Stimulated activated CD4-positive, alpha-beta T cell treated with anti-CD3 and anti-CD28 coated beads, Interleukin-2, amount 100 ng/mL, for 24 hours (primary cell): Measurements from ENCODE around the gene WDFY2.
"Not testable (repeated sequence)": the region's sequence is repeated elsewhere in the genome, so short reads cannot be mapped to it uniquely, and the experiment has no call there.

Experiments
- DNase-seq, 2 donors: peaks; one replicate each; pipeline ENCODE4 v3.0.0-alpha.2; 2020

Gene WDFY2

DNA sequence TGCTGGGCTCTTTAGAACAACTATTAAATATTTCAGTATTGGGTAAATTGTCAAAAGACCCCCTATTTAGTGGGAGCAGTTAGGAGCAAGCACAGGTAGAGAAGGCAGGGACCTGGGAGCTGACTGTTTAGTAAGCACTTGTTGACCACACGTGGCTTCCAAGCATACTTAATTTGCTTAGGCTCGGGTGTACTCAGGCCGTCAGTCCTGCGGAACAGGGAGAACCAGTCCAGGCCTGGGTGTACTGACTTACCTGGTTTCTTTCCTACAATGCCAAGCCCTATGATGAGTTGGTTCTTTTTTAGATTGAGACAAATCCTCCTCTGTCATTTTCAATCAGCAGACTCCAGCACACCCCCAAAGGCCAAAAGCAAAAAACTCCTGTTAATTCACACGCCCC is 90.0 kb downstream of the WDFY2 start:
- DNase-seq = no peak

GRCh38 chr13:51675385-51675784 is 91.1 kb downstream of the WDFY2 start:
- DNase-seq = no peak

- DNase-seq = no peak
Measured at GRCh38 chr13:51675877-51676276, 91.6 kb downstream of the WDFY2 start.

DNA sequence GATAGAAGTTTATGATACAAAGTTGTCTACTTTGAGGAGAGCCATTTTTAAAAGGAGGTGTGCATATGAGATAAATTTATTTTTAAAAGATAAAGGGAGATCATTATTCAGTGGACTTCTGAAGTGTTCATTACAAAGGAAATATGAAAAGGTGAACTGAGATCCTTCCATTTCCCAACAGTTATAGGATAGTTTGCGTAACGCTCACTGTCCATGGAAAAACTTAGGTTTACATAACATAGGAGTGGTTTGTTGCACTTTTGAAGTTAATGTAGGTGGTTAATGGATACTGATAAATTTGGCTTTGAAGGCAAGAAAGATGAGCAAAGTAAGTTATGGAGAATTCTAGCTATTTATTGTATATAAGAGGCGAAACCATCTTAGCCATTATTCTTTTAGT is 92.5 kb downstream of the WDFY2 start:
- no peak for DNase-seq

GRCh38 chr13:51678420-51678819 is 94.2 kb downstream of the WDFY2 start:
- no peak for DNase-seq

GRCh38 chr13:51679616-51680015 is 95.4 kb downstream of the WDFY2 start:
- no peak for DNase-seq

GRCh38 chr13:51681037-51681678 is 96.9 kb downstream of the WDFY2 start:
- DNase-seq = no peak

DNA sequence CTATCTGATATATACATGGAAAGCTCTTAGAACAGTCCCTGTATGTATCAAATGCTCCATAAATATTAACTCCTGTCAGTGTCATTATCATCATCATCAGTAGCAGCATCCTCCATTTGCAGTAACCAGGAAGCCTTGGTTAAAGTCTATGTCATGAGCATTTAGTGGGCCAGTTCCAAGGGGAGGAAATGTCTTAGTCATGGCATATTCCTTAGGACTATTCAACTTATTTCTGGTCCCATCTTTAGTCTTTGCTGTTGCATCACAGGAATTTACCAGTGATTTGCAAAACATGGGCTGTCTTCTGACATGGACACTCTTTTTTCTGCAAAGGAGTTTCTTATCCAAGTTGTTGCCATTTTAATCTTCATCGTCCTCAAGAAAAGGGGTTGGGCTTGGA is 98.4 kb downstream of the WDFY2 start:
- no peak for DNase-seq

DNA sequence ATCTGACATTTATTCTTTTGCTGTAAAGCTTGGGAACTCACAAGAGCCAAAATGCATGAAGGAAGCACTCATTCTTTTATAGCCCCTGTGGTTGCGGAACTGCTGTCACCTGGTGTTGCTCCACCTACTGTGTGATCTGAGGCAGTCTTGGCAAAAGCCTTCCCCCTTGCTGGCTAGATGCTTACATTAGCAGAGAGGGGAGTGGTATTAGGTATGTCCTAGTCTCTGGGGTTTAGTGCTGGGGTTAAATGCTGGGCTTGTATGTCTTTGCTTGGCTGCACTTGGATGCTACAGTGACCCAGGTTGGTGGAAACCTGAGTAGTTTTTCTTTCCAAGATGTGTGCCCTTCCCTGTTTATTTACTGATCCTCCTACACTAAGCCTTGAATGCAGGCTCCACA is 99.3 kb downstream of the WDFY2 start:
- DNase-seq = no peak

DNA sequence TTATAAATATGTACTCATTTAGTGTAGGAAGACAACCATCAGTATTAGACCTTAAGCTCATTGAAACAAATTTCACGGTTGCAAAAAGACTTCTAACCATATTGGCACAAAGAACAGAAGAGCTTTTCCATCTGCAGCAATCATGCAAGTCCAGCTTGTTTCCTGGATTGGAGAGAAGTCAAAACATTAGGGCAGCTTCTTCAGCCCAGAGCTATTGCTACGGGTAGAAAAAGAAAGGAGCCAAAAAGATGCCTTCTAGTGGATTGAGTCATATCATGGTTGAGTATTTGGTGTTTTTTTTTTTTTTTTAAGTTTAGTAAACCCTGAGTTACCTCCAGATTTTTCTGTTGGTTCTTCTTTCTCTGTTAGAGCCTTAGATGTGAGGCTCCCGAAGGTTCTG is 99.8 kb downstream of the WDFY2 start:
- DNase-seq = no peak

- DNase-seq = no peak
Measured at GRCh38 chr13:51687947-51688714, 103.9 kb downstream of the WDFY2 start.

GRCh38 chr13:51688937-51689662 is 104.8 kb downstream of the WDFY2 start:
- DNase-seq = no peak

DNA sequence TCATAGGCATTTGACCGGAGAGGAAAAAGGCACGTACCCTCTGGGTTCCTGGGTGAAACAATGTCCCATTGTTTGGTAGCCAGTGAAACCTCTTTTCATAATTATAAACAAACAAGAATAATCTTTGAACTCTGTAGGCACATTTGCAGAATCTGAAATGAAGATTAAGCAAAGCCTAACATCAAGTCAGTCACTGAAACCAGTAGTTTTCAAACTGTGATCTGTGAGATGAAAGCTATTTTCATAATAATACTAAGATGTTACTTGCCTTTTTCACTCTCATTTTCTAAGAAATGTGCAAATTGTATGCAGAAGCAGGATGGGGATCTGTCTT is 105.4 kb downstream of the WDFY2 start:
- no peak for DNase-seq

GRCh38 chr13:51695677-51696076 is 111.4 kb downstream of the WDFY2 start:
- DNase-seq = not testable (repeated sequence)

DNA sequence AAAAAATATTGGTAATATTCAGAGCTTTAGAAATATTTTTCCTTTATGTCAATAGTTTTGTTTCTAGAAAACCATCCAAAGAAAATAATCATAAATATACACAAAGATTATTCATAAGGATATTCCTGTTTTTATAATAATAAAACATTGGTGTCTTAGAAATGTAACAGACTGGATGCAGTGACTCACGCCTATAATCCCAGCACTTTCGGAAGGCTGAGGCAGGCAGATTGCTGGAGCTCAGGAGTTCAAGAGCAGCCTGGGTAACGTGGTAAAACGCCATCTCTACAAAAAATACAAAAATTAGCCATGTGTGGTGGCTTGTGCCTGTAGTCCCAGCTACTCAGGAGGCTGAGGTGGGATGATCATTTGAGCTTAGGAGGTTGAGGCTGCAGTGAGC is 112.9 kb downstream of the WDFY2 start:
- no peak for DNase-seq

GRCh38 chr13:51697855-51698254 is 113.6 kb downstream of the WDFY2 start:
- DNase-seq = no peak

DNA sequence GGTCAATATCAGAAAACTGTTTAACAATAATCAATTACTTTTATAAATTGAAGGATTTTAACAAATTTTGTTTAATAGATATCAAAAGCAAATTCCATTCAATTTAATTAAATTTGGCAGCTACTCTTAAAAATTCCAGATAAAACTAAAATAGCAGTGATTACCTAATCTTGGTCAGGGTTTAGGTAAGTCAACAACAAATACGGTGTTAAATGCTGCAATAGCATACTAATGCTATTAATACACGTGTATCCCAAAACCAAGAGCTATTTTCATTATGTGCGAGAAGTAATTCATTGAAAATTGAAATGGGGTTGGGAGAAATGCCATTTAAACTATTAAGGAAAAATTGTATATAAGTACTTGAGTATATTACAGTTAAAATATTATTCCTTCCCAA is 114.1 kb downstream of the WDFY2 start:
- DNase-seq = no peak

DNA sequence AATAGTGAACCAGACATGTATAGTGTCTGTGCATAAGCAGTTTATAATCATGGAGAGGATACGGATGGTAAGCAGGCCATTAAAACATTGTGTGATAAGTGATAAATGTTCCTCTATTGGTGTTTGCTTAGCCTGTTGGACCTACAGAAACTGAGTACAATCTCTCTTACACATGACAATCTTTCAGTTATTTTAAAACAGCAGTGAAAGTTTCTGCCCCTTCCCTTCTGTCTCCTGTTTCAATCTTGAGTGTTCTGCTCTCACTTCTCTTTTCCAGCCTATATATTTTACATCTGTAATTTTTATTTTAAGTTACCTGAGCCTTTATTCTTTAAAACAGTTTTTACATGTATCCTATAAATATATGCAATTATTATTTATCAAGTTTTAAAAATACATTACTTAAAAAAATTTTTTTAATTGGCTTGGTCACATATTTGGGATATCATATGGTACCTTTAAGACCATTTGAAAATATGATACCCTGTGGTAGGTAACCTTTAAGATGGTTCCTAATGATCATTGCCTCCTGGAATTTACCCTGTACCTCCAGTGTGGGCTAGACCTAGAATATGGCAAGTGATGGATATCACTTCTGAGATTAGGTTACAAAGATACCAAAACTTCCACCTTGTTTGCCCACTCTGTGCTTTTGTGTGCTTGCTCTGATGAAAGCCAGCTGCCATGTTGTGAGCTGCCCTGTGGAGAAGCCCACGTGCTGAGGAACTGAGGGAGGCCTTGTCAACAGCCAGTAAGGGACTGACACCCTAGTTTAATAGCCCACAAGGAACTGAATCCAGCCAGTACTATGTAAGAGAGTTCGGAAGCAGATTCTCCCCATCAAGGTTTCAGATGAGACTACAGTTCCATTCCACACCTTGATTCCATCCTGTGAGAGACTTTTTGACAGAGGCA is 120.4 kb downstream of the WDFY2 start:
- DNase-seq = no peak

DNA sequence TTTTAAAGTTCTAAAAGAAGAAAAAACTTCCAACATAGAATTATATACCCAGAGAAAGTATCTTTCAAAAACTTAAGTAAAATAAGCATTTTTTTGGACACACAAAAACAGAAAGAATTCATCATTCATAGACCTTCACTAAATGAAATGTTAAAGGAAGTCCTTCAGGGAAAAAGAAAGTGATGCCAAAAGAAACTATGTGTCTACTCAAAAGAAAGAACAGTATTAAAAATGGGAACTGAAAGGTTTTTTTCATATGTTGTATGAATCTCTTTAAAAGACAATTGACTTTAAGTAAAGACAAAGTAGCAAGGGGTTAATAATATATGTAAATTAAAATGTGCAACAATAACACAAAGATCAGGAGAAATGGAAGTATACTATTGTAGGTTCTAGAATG is 123.2 kb downstream of the WDFY2 start:
- DNase-seq = no peak

GRCh38 chr13:51713807-51714206 is 129.5 kb downstream of the WDFY2 start:
- no peak for DNase-seq

GRCh38 chr13:51714663-51715168 is 130.5 kb downstream of the WDFY2 start:
- no peak for DNase-seq

GRCh38 chr13:51715613-51716012 is 131.4 kb downstream of the WDFY2 start:
- DNase-seq = no peak
